ENCODE data around the gene PDSS2.
A peak's percentile ranks its signal among the peaks of the same experiment; 100 is the strongest.

PDSS2 gene

GRCh38 chr6:107264357-107264840 lies 195.0 kb downstream of the PDSS2 start:
- no peak for DNase-seq

DNA sequence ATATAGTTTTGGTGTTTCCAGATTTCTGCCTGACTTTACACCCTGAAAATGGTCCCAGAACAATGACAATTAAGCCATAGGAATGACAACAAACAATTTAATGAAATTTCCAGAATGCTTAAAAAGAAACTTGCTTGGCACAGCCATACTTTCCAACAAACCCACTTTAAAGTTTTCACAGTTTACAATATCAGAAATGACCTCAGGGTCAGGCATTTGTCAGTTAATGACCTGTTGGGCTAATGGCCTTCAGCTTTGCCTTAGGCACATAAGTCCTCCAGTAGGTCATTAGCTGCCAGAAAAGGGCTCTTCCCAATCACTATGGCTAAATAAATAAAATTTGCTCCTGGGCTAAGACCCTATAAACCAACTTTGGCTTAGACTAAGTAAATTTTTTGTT lies 199.4 kb downstream of the PDSS2 start:
- no peak for DNase-seq

DNA sequence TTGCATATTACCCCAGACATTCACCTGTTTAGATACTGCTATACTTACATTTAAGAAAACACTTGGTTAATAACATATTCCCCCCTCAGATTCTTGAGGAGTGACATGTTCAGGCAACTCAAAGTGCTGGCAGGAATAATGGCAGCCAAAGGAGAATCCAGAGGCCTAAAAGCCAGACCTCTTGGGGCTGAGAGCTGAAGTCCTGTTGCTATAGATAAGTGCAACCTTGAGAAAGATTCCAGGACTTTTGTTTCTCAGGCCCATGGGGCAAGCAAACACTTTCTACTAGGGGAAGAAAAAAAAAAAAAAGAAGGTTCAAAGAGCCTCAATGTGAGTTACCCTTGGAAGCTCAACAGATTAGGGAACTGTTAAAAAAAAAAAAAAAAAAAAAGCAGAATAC lies 211.2 kb downstream of the PDSS2 start:
- DNase-seq = no peak

- DNase-seq = no peak
Observed at GRCh38 chr6:107246972-107247615, 212.3 kb downstream of the PDSS2 start.

- no peak for DNase-seq
Observed at GRCh38 chr6:107246249-107246971, 213.0 kb downstream of the PDSS2 start.

DNA sequence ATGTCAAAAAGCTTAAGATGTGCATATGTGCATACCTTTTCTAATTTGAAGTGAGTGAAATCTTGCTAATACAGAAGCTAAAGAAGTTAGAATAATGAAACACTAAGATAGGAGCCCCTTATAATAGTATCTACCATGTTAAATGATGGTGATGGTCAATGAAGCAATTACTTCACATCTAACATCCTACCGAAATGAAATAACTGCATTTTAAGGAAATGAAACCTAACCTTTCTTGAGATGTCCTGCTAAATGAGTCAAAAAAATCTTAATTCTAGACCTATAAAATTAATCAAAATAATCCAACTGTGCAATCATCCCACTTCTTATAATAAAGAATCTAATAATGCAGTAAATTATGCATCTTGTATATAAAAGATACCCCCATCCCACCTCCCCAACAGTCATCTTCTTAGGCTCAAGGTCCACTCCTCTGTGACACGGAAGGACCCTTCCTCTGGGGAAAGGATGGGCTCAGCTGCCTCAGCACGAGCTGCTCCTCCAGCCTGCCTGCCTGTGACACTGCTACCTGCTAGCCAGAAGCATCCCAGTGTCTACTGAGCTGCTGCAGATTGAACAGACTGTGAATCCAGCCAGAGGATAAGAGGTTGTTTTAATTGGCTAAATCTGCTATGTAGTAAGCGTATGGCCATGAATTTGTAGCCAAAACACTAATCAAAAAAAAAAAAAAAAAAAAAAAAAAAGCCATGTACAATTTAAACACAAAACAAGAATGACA lies 214.5 kb downstream of the PDSS2 start:
- peak in 1 of 14 donors; percentile 5 for DNase-seq

- no peak for DNase-seq
Observed at GRCh38 chr6:107244082-107244741, 215.2 kb downstream of the PDSS2 start.

DNA sequence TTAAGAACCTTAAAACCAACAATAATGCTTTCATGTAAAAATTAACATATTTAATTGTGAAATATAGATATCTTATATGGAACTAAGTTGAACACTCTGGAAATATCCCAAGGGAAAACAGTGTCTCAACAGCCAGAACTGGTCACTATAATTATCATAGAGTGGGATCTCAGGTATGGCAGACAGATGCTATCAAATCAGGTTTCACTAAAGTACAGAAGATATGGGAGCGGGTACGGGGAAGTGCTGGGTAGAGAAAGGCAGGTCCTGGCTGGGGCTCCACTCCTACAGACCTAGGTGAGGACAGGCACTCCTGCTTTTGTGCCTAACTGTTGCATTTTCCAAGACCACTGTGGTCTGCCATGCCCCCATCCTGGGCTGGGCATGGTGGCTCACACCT lies 215.9 kb downstream of the PDSS2 start:
- DNase-seq = no peak

- no peak for DNase-seq
Observed at GRCh38 chr6:107237992-107238660, 221.2 kb downstream of the PDSS2 start.

GRCh38 chr6:107235511-107235910 lies 223.9 kb downstream of the PDSS2 start:
- DNase-seq = no peak

- DNase-seq = no peak
Observed at GRCh38 chr6:107235007-107235406, 224.4 kb downstream of the PDSS2 start.

DNA sequence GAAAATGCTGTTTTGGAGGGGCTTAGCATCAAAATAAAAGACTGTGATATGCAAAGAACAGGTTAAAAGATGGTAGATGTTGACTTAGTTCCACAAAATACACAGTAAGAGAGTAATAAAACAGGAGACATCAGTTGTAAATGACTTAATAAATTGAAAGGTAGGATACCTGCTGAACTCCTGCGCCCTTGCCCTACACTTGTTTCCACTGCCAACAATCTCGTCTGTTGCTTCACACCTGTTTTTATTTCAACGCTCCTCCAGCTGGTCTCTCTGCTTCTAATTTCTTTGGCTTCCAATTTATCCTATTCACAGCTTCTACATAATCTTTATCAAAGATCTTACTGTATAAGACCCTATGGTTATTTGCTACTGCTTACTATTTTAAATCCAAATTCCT lies 228.1 kb downstream of the PDSS2 start:
- DNase-seq = no peak

DNA sequence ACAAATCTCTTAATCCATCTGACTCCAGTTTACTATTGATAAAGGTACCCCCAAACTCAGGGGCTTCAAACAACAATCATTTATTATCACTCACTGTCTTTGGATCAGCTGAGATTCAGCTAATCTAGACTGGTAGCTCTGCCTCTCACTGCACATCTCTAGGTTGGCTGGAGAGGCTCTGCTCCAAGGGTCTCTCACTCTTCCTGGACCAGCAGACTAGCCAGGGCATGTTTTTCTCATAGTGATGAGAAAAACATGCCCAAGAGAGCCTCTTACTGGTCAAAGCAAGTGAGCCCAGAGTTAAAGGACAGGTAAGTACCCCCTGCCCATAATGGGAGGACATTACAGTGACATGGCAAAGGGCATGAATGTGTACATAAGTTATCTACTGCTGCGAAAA lies 228.9 kb downstream of the PDSS2 start:
- no peak for DNase-seq

DNA sequence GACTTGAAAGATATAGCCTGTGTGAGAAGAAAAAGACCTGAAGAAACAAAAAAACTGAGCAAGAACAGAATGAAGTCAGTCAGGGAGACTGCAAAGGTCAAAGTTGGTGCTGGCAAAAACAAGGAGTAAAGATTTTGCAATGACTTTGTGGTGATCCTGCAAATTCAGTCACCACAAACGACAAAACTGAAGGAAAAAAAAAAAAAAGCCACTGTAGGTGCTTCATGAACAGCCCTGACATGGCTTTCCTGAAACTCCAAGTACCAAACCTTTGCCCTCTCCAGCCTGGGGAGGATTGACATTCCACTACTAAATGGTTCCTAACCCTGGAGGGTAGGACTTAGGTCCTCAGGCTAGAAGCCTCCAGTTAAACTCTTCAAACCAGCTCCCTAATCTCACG lies 229.3 kb downstream of the PDSS2 start:
- DNase-seq = no peak

GRCh38 chr6:107228754-107229153 lies 230.6 kb downstream of the PDSS2 start:
- DNase-seq = no peak

- no peak for DNase-seq
Observed at GRCh38 chr6:107221519-107221918, 237.8 kb downstream of the PDSS2 start.

GRCh38 chr6:107219851-107220250 lies 239.5 kb downstream of the PDSS2 start:
- no peak for DNase-seq

DNA sequence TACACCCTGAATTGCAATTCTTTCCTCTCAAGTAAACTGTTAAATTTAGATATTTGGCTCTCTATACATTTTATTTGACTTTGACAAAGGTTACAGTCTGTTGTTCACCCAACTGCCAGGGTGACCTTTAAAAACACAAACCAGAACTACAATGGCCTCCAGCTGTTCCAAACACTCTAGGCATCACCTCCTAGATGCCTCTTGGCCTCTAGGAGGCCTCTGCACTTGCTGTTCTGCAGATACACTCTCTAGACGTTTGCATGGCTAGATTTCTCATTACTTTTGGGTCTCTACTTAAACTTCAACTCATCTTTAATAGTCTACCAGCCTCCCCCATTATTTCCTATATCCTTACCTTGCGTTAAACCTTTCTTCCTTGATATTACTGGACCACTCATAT lies 241.2 kb downstream of the PDSS2 start:
- DNase-seq = no peak

GRCh38 chr6:107217248-107217647 lies 242.1 kb downstream of the PDSS2 start:
- no peak for DNase-seq

- DNase-seq = no peak
Observed at GRCh38 chr6:107216197-107216933, 243.0 kb downstream of the PDSS2 start.

DNA sequence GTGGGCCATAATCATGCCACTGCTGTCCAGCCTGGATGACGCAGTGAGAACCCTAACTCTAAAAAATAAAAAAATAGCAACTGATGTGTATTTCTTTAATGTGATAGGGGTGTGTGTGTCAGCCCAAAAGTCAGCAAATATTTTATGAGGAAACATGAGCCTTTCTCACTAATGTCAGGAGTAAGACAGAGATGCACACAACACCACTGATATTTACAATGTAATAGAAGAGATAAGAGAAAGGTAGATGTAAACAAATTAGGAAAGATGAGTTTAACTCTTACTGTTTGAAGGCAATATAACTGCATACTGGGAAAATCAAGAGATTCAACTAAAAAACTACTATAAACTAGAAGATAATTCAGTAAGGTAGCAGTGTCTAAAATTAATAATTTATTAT lies 244.0 kb downstream of the PDSS2 start:
- no peak for DNase-seq

- DNase-seq = no peak
Observed at GRCh38 chr6:107214655-107215054, 244.7 kb downstream of the PDSS2 start.

Data from C1 segment of cervical spinal cord (tissue), 14 donors.